ENCODE results near the gene MFGE8.
"Not testable (repeated sequence)": the region's sequence is repeated elsewhere in the genome, so short reads cannot be mapped to it uniquely, and the experiment has no call there.

Gene MFGE8

GRCh38 chr15:88913017-88913849 is at the start of gene MFGE8:
Gene MFGE8, minus strand, starts transcription at chr15:88913379. Its CDS starts 60 bp downstream, at chr15:88913319.
- DNase-seq: peak; percentile 59 to 94 (median 64)
- intact Hi-C loops (cut with DNase I): no loop called here

GRCh38 chr15:88959445-88959844 is 46.3 kb upstream of the MFGE8 start:
- intact Hi-C loops (cut with DNase I): no loop called here

GRCh38 chr15:88956906-88957305 is 43.7 kb upstream of the MFGE8 start:
- intact Hi-C loops (cut with DNase I): no loop called here
- DNase-seq: no peak

More at GRCh38 chr15:88959445-88959844, 46.3 kb upstream of the MFGE8 start:
- no peak for DNase-seq

GRCh38 chr15:88956263-88956662 is 43.1 kb upstream of the MFGE8 start:
- intact Hi-C loops (cut with DNase I): no loop called here

GRCh38 chr15:88954431-88955277 is 41.5 kb upstream of the MFGE8 start:
- intact Hi-C loops (cut with DNase I): no loop called here
- peak; percentile 7 to 92 (median 63) for DNase-seq

More at GRCh38 chr15:88956263-88956662, 43.1 kb upstream of the MFGE8 start:
- no peak for DNase-seq

GRCh38 chr15:88950600-88951160 is 37.5 kb upstream of the MFGE8 start:
- intact Hi-C loops (cut with DNase I): loop anchor here (2.0 kb wide), 1 partner anchor 46 kb away; no protein-coding TSS in a partner anchor
- peak in 4 of 10 donors; percentile 17 to 91 (median 54) for DNase-seq

- DNase-seq: no peak
- intact Hi-C loops (cut with DNase I): loop anchor here (2.0 kb wide), 1 partner anchor 45 kb away; no protein-coding TSS in a partner anchor
These were observed 36.7 kb upstream of the MFGE8 start for GRCh38 chr15:88949734-88950400.

- intact Hi-C loops (cut with DNase I): no loop called here
- DNase-seq: no peak
These were observed 27.0 kb upstream of the MFGE8 start for GRCh38 chr15:88940110-88940675.

- intact Hi-C loops (cut with DNase I): no loop called here
These were observed 26.3 kb upstream of the MFGE8 start for GRCh38 chr15:88939486-88939806.

GRCh38 chr15:88938802-88939485 is 25.8 kb upstream of the MFGE8 start:
- intact Hi-C loops (cut with DNase I): no loop called here
- no peak for DNase-seq

More at GRCh38 chr15:88939486-88939806, 26.3 kb upstream of the MFGE8 start:
- DNase-seq: no peak

GRCh38 chr15:88934449-88934848 is 21.3 kb upstream of the MFGE8 start:
- DNase-seq; intact Hi-C loops (cut with DNase I): not testable (repeated sequence)

GRCh38 chr15:88932875-88933330 is 19.7 kb upstream of the MFGE8 start:
- intact Hi-C loops (cut with DNase I): no loop called here
- DNase-seq: no peak

GRCh38 chr15:88932271-88932874 is 19.2 kb upstream of the MFGE8 start:
- intact Hi-C loops (cut with DNase I): no loop called here
- peak in 5 of 10 donors; percentile 35 to 91 (median 64) for DNase-seq

GRCh38 chr15:88930579-88930978 is 17.4 kb upstream of the MFGE8 start:
- intact Hi-C loops (cut with DNase I): no loop called here
- no peak for DNase-seq

GRCh38 chr15:88929358-88930098 is 16.3 kb upstream of the MFGE8 start:
- intact Hi-C loops (cut with DNase I); DNase-seq: not testable (repeated sequence)

GRCh38 chr15:88928192-88928591 is 15.0 kb upstream of the MFGE8 start:
- intact Hi-C loops (cut with DNase I); DNase-seq: not testable (repeated sequence)

- DNase-seq; intact Hi-C loops (cut with DNase I): not testable (repeated sequence)
These were observed 12.5 kb upstream of the MFGE8 start for GRCh38 chr15:88925648-88926047.

- intact Hi-C loops (cut with DNase I); DNase-seq: not testable (repeated sequence)
These were observed 7.8 kb upstream of the MFGE8 start for GRCh38 chr15:88920892-88921435.

Data from posterior cingulate gyrus (tissue), 11 donors.